WERI-Rb-1 (cell line): Measurements from ENCODE around the gene RABGGTA.

Experiments
- DNase-seq: peaks from one replicate; pipeline ENCODE4 v3.0.0-alpha.2; 2020
- H3K27ac ChIP-seq: fragments of 250-450 bp; sonication (Bioruptor Pico); 2 replicates; pipeline ENCODE4 v1.5.1; 2020; ENCODE audit warnings: mild to moderate bottlenecking, moderate library complexity
- H3K27me3 ChIP-seq: fragments of 250-450 bp; sonication (Bioruptor Pico); 2 replicates; pipeline ENCODE4 v1.5.1; 2021; ENCODE audit warnings: mild to moderate bottlenecking, low read depth, moderate library complexity; ENCODE audit not compliant: insufficient read depth, severe bottlenecking
- H3K36me3 ChIP-seq: fragments of 250-450 bp; sonication (Bioruptor Pico); 2 replicates; pipeline ENCODE4 v1.5.1; 2020; ENCODE audit warnings: mild to moderate bottlenecking, moderate library complexity
- H3K4me3 ChIP-seq: 2 replicates; pipeline ENCODE4 v1.5.1; 2011; ENCODE audit warnings: low read depth, mild to moderate bottlenecking, control low read depth, low read length
- H3K9me3 ChIP-seq: fragments of 250-450 bp; sonication (Bioruptor Pico); 2 replicates; pipeline ENCODE4 v1.5.1; 2021; ENCODE audit warnings: mild to moderate bottlenecking, moderate library complexity; ENCODE audit not compliant: severe bottlenecking
- TF ChIP-seq, protein P1 (sequence below): IDR thresholded peaks from 2 replicates; pipeline ENCODE4 v1.5.1; 2011; ENCODE audit warnings: low read depth, mild to moderate bottlenecking, control low read depth, inconsistent platforms, low read length

The RABGGTA gene

DNA sequence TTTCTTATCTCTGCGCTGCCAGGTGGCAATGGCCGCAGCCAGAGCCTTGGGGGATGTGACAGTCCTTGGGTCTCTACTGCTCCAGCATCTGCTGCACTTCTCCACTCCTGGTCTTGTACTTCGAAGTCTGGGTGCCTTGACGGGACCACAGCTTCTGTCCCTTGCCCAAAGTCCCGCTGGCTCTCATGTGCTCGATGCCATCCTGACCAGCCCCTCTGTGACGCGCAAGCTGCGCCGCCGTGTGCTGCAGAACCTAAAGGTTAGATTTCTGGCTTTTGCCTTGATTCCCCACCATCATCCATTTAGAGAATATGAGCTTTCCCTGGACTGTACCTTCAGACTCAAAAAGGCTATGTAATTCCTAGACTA, 32.6 kb upstream of the RABGGTA start:
- peaks cover 59% of the 10 kb centered on the region for H3K36me3 ChIP-seq
- H3K27me3 ChIP-seq: no peaks in the 10 kb centered on the region
- H3K9me3 ChIP-seq: no peaks in the 10 kb centered on the region
- TF ChIP-seq, protein P1, sequence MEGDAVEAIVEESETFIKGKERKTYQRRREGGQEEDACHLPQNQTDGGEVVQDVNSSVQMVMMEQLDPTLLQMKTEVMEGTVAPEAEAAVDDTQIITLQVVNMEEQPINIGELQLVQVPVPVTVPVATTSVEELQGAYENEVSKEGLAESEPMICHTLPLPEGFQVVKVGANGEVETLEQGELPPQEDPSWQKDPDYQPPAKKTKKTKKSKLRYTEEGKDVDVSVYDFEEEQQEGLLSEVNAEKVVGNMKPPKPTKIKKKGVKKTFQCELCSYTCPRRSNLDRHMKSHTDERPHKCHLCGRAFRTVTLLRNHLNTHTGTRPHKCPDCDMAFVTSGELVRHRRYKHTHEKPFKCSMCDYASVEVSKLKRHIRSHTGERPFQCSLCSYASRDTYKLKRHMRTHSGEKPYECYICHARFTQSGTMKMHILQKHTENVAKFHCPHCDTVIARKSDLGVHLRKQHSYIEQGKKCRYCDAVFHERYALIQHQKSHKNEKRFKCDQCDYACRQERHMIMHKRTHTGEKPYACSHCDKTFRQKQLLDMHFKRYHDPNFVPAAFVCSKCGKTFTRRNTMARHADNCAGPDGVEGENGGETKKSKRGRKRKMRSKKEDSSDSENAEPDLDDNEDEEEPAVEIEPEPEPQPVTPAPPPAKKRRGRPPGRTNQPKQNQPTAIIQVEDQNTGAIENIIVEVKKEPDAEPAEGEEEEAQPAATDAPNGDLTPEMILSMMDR: no peak
- H3K4me3 ChIP-seq: no peak overlapping the region
- no peak overlapping the region for H3K27ac ChIP-seq
- DNase-seq: no peak

DNA sequence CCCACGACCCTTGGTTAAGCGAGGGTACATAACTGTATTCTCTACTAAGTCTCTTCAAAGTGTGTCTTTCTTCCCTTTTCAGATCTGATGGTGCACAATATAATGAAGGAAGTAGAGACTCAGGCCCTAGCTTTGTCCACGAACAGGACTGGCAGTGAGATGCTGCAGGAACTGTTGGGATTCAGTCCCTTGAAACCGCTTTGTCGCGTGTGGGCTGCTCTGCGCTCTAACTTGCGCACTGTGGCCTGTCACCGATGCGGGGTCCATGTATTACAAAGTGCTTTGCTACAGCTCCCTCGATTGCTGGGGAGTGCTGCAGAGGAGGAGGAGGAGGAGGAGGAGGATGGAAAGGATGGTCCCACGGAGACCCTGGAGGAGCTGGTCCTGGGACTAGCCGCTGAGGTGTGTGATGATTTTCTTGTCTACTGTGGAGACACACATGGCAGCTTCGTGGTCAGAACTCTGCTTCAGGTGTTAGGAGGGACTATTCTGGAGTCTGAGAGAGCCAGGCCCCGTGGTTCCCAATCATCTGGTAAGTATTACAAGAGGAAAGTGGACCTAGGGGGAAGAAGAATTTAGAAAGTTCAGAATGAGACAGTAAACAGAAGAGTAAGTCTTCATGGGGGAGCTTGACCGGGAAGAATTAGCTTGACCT, 29.1 kb upstream of the RABGGTA start:
- no peaks in the 10 kb centered on the region for H3K27me3 ChIP-seq
- peak overlapping the region; percentile 94 for H3K4me3 ChIP-seq
- H3K27ac ChIP-seq: peak overlapping the region; percentile 67
- DNase-seq: no peak
- H3K36me3 ChIP-seq: peaks cover 56% of the 10 kb centered on the region
- TF ChIP-seq, protein P1: no peak
- H3K9me3 ChIP-seq: no peaks in the 10 kb centered on the region

DNA sequence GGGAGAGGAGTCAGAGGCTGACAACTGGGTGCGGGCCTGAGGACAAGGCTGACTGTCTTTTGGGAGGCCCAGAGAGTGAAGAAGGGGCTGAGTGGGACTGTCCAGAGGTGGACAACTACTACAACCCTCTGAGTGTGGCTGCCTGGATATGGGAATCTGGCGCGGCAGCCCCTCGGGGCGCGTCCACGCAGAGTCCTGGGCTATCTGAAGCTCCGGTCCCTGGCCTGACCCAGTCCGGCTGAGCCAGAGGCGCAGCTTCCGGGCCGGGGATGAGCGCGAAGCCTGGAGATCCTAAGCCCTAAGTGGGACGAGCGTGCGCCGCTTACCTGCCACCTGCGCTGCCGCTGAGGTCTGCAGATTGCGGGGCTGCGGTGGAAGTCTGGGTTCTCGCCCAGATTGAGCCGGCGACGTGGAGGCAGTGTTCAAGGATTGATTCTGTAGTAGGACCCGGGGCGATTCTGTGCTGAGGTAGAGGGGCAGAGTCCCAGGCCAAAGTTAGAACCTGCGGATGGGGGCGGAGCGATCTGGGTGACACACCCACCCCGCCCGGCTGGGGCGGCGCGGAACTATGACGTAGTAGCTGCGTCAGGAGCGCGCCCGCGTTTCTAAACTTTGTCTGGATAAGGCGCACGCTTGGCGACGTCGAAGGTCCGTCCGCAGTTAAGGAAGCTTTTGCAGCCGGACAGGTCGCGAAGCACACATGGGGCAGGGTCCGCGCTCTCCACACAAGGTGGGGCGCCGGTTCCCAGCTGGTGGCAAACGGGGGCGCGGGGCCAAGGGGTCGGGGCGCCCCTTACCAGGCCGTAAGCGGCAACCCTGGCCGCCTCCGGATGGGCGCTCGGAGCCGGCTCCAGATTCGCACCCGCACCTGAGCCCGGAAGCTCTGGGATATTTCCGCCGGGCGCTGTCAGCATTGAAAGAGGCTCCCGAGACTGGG, 28.1 kb upstream of the RABGGTA start, which contains the start of the genes DHRS1 and NOP9:
DHRS1 (minus strand) TSS at position 526 of the 937 bp plus-strand sequence. CDS start 674 bp downstream, outside the sequence.
NOP9 (plus strand) TSS at position 596 of the 937 bp plus-strand sequence; CDS start at position 701, 105 bp downstream.
- TF ChIP-seq, protein P1: no peak
- DNase-seq: peak; percentile 88

DNA sequence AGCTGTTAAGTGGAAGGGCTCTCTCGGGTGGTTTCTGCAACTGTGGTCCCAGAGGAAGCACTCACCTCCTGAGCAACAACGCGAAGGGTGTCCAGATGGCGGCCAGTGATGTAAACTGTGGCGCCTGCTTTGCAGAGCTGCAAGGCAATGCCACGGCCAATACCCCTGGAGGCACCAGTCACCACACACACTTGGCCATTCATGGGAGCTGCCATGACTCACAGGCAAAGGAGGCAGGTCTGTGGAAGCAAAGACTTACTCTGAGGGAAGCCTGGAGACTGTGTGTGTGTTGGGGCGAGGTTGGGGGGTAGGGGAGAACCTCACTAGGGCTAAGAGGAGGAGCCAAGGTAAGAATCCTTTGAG, 27.5 kb upstream of the RABGGTA start:
- H3K4me3 ChIP-seq: peak overlapping the region; percentile 94
- peaks cover 42% of the 10 kb centered on the region for H3K36me3 ChIP-seq
- H3K9me3 ChIP-seq: no peaks in the 10 kb centered on the region
- H3K27ac ChIP-seq: no peak overlapping the region; the same call in 1 of the 2 replicates
- DNase-seq: peak; percentile 33
- H3K27me3 ChIP-seq: no peaks in the 10 kb centered on the region
- TF ChIP-seq, protein P1: no peak

More for the DNA sequence above, 28.1 kb upstream of the RABGGTA start, which contains the start of the genes DHRS1 and NOP9:
- Histone ChIP-seq H3K27ac (peak within 1 kb of the TSS; percentile 67), H3K4me3 (peak within 1 kb of the TSS; percentile 94), H3K36me3 (peaks cover 48% of the 10 kb centered on the region), H3K9me3 (no peaks in the 10 kb centered on the region), H3K27me3 (no peaks in the 10 kb centered on the region)

DNA sequence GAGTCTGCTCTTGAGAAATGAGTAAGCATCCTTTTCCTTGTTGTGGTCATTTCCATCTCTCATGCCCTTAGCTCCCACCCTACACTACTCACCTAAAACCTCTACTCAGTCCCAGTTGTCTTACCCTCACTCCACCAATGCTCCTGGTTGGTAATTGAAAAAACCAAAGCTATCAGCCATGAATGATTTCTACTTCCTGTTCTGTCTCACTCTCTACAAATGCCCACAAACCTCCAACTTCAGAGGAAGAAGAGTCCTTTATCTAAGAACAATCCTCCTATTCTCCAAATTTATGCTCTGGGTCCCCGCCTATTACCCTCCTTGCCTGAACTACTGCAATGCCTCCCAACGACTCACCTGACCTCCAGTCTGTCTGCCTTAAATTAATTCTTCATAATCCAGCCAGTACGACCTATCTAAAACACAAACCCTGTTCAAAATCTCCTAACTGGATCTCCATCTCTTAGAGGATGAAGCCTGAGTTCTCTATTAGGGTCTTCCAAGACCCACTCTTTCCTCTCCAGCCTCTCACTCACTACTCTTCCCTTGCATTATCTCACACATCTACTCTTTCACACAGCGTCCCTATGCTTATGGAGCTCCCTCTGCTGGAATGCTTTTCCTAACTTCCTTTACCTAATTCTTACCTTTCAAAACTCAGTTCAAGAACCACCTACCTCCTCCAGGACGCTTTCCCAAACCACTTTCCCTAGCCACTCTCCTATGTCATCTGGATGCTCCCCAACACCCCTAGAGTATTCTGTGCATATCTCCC, 26.0 kb upstream of the RABGGTA start:
- DNase-seq: peak; percentile 21
- H3K36me3 ChIP-seq: peaks cover 27% of the 10 kb centered on the region
- H3K4me3 ChIP-seq: no peak overlapping the region
- TF ChIP-seq, protein P1: peak; percentile 64
- H3K27me3 ChIP-seq: no peaks in the 10 kb centered on the region
- no peak overlapping the region for H3K27ac ChIP-seq
- H3K9me3 ChIP-seq: no peaks in the 10 kb centered on the region
